Measurements from ENCODE around the gene TBXAS1.

The TBXAS1 gene

DNA sequence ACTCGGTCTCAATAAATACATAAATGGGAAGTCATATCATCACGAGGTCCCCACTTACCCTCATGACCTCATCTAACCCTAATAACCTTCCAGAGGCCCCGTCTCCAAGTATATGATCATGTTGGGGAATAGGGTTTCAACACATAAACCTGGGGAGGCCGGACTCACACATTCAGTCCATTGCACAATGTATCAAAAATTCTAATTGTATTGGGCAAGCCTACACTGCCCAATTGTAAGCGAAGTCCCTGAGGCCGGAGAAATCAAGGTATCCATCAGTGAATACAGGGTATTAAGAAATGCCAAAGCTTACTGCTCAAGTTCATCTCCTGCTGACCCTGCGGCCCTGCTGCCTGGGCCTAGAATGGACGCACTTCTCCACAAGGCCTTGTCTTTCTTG is 164.1 kb downstream of the TBXAS1 start:
- in situ Hi-C loops (cut with HindIII; ENCODE audit: low sequenced_read_pairs): no loop called here

DNA sequence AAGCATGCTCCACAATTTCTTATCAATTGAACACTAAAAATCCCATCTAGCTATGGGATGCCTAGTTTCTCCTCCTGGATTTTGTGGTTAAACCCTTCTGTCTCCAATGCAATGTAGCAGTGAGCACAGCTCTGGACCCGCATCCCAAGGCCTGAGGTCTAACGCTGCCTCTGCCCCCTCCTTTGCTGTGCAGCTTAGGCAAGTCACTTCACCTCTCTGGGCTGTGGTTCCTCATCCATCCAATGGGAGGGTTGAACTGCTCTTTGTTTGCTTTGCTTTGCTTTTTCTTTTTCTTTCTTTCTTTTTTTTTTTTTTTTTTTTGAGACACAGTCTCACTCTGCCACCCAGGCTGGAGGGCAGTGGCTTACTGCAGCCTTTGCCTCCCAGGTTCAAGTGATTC is 164.5 kb downstream of the TBXAS1 start:
- in situ Hi-C loops (cut with HindIII; ENCODE audit: low sequenced_read_pairs): no loop called here

- in situ Hi-C loops (cut with HindIII; ENCODE audit: low sequenced_read_pairs): no loop called here
Observed at GRCh38 chr7:139994356-139994755, 165.3 kb downstream of the TBXAS1 start.

DNA sequence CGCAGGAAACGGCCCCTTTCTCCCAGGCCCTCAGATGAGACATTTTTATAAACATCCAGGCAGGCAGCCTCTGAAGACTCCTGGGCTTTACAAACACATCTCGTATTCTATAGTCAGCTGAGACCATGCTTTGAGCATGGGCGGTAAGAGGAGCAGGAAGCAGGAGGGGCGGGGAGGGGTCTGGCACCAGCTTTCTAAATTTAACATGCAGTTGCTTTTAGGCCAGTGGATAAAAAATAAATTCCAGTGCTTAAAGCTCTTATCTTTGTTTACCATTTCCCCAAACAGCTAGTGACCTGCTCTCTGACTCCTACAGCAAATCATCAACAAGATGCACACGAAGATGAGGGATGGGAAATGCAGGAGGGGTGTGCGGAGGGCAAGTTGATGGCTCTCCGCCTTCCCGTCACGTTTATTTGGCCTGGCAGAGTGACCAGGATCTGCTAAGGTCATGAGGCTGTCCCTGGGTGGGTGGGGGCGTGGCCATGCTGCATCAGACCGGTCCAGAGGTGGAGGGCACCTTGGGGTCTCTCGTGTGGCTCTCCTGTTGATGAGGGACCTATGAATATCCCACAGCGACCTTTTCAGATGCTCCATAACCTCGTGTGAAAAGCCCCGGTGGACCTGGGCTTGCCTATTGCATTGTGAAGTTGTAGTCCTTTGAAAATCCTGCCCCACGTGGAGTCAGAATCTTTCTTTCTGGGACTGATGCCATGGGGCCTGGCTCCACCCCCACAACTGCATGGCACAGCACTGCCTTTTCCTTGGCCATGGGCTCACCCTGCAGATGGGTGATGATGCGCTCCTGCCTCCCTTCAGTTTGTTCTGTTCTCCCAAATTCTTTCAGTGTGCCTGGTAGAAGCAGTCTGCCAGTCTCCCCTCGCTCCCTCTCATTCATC is 166.2 kb downstream of the TBXAS1 start:
- in situ Hi-C loops (cut with HindIII; ENCODE audit: low sequenced_read_pairs): no loop called here

DNA sequence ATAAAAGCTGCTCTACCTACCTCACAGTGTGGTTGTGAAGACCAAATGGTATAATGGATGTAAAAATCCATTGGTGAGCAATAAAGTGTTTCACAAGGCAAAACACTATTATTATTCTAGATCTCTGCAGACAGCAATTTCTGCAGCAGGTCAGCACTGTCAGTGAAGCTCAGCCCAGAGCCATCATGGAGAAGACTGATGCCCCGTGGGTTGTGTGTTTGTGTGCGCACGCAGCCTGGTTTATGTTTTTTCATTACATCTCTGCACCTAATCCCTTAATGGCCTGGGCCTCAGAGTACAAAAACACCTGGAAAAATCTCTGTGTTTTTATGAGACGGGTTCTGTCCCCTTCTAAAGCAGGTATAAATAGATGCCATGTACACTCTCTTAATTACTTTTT is 169.5 kb downstream of the TBXAS1 start:
- in situ Hi-C loops (cut with HindIII; ENCODE audit: low sequenced_read_pairs): no loop called here

- in situ Hi-C loops (cut with HindIII; ENCODE audit: low sequenced_read_pairs): no loop called here
Observed at GRCh38 chr7:139999516-139999915, 170.5 kb downstream of the TBXAS1 start.

- in situ Hi-C loops (cut with HindIII; ENCODE audit: low sequenced_read_pairs): loop anchor here (25.0 kb wide), 1 partner anchor 513 kb away; the partner anchor contains the start of gene KLRG2
Observed at GRCh38 chr7:140000666-140001268, 171.7 kb downstream of the TBXAS1 start.

DNA sequence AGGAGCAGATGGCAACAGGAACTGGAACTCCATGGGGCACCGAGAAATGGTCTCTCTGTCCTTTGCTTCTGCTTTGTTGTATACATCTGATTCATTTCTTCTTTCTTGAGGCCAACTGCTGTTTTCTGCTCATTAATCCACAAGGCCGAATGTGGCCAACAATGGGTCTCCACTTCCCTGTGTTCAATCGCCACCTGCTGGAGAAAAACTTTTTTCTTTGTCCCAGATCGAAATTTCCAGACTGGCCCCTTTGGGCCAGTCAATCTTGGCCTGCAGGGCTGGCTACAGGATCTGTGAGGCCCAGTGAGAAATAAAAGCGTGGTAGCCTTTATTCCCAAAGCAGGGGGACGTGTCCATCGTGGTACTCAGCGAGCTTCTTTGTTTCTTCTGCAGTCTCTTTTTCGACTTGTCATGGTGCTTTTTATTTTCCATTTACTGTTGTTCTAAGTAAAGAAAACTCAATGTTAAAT is 174.9 kb downstream of the TBXAS1 start:
- in situ Hi-C loops (cut with HindIII; ENCODE audit: low sequenced_read_pairs): loop anchor here (25.0 kb wide), 1 partner anchor 517 kb away; the partner anchor contains the start of gene KLRG2

GRCh38 chr7:140004672-140005071 is 175.6 kb downstream of the TBXAS1 start:
- in situ Hi-C loops (cut with HindIII; ENCODE audit: low sequenced_read_pairs): loop anchor here (25.0 kb wide), 1 partner anchor 517 kb away; the partner anchor contains the start of gene KLRG2

GRCh38 chr7:140005341-140005740 is 176.3 kb downstream of the TBXAS1 start:
- in situ Hi-C loops (cut with HindIII; ENCODE audit: low sequenced_read_pairs): loop anchor here (25.0 kb wide), 1 partner anchor 518 kb away; the partner anchor contains the start of gene KLRG2

- in situ Hi-C loops (cut with HindIII; ENCODE audit: low sequenced_read_pairs): loop anchor here (25.0 kb wide), 1 partner anchor 519 kb away; the partner anchor contains the start of gene KLRG2
Observed at GRCh38 chr7:140005754-140006503, 176.9 kb downstream of the TBXAS1 start.

DNA sequence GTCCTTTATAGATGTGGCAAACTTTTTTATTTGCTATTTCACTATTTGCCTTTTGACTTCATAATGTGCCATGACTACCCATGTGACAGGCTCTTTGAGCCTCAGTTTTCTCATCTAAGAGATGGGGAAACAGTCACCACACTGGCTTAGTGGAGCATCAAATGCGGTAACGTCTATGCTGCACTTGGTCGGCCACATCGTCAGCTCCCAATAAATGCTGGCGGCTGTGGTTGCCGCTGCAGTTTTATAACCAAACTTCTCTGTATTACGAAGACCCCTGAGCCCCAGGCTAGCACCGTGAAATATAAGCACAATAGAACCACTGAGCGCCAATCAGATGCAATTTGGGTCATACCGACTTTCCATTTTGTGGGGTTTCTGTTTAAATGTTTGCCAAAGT is 177.5 kb downstream of the TBXAS1 start:
- in situ Hi-C loops (cut with HindIII; ENCODE audit: low sequenced_read_pairs): loop anchor here (25.0 kb wide), 1 partner anchor 519 kb away; the partner anchor contains the start of gene KLRG2

DNA sequence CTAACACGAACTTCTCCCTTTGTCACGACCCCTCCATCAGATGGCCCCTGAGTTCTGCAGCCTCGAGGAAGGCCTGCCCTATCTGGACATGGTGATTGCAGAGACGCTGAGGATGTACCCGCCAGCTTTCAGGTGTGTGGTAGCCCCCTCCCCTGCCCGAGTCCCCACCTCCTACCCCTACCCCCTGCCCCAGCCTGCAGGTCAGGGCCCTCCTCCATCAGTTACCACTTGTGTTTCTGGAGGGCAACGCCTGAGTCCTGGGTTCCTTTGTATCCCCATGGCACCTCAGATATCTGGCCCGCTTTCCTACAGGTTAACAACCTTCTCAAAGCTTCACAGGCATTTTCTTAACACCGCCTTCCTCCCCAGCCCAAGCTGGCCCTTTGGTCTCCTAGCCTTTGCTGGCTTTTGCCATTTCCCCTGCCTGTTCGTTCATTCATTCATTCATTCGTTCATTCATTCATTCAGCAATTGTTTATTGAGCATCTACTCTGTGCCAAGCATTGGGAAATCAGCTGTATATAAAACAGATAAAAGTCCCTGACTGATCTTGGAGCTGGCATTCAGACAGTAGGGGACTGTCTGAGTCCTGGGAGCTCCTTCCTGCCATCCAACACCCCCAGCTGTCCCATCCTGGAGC is 178.1 kb downstream of the TBXAS1 start:
- in situ Hi-C loops (cut with HindIII; ENCODE audit: low sequenced_read_pairs): loop anchor here (25.0 kb wide), 1 partner anchor 520 kb away; the partner anchor contains the start of gene KLRG2

- in situ Hi-C loops (cut with HindIII; ENCODE audit: low sequenced_read_pairs): loop anchor here (25.0 kb wide), 1 partner anchor 522 kb away; the partner anchor contains the start of gene KLRG2
Observed at GRCh38 chr7:140008755-140009610, 179.9 kb downstream of the TBXAS1 start.

- in situ Hi-C loops (cut with HindIII; ENCODE audit: low sequenced_read_pairs): loop anchor here (5.0 to 25.0 kb wide), 3 partner anchors 47 to 522 kb away; partner anchors contain the start of gene KLRG2
Observed at GRCh38 chr7:140009735-140010134, 180.7 kb downstream of the TBXAS1 start.

GRCh38 chr7:140010194-140010895 is 181.3 kb downstream of the TBXAS1 start:
- in situ Hi-C loops (cut with HindIII; ENCODE audit: low sequenced_read_pairs): loop anchor here (5.0 to 25.0 kb wide), 3 partner anchors 48 to 523 kb away; partner anchors contain the start of gene KLRG2

- in situ Hi-C loops (cut with HindIII; ENCODE audit: low sequenced_read_pairs): loop anchor here (5.0 to 25.0 kb wide), 3 partner anchors 51 to 526 kb away; partner anchors contain the start of gene KLRG2
Observed at GRCh38 chr7:140013676-140014075, 184.6 kb downstream of the TBXAS1 start.

- in situ Hi-C loops (cut with HindIII; ENCODE audit: low sequenced_read_pairs): loop anchor here (5.0 to 25.0 kb wide), 3 partner anchors 52 to 527 kb away; partner anchors contain the start of gene KLRG2
Observed at GRCh38 chr7:140014123-140014522, 185.1 kb downstream of the TBXAS1 start.

All from DLD1 (cell line).